HG03571 (cell line): ENCODE measurements around the gene DNMT3A.

Experiments used
- ATAC-seq: cut with Tn5 transposase; IDR thresholded peaks from one replicate; pipeline ENCODE4 v1.9.1; 2021; ENCODE audit not compliant: unreplicated experiment

The DNMT3A gene

DNA sequence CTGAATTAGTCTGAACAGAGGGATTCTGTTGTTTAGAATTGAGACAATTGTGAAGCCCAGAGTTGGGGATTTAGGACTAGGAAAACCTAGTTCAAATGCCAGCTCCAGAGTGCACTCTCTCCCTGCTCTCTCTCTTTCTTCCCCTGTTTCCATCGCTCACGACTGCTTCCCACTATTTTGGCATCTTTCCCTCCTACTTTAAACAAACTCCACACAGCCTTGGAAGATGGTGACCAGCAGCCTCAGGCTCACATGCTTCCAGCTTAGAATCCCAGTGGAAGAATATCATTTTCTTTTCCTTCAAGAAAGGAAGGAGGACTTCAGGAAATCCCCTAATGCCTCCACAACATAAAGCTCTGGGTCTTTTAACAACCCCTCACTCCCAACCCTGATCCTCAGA is 6.1 kb upstream of the DNMT3A start:
- no peak for ATAC-seq

DNA sequence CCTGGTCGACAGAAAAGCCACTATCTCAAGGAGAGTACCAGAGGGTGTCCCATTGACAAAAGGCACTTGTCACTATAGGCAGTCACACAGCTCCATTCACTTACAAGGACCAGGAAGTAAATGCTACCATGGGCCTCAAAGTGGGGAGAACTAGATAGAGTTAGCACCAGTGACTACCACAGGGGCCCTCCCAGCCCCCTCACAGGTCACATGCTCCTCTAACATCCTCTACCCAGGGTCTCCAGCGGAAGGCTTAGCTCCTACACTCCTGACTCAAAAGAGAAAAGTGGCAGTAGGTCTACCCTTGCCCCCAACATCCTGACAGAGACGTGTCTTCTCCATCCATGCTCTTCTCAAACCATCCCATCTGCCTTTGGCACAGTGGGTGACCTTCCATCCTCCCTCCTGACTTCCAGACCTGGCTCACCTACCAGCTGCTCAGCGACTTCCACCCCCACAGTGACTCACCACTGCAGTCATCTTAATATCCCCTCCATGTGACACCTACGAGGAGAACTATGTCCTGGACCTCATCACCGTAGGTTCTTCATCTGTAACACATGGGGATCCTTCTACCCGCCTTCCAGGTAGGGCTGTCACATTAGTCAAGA is 5.6 kb upstream of the DNMT3A start:
- no peak for ATAC-seq

DNA sequence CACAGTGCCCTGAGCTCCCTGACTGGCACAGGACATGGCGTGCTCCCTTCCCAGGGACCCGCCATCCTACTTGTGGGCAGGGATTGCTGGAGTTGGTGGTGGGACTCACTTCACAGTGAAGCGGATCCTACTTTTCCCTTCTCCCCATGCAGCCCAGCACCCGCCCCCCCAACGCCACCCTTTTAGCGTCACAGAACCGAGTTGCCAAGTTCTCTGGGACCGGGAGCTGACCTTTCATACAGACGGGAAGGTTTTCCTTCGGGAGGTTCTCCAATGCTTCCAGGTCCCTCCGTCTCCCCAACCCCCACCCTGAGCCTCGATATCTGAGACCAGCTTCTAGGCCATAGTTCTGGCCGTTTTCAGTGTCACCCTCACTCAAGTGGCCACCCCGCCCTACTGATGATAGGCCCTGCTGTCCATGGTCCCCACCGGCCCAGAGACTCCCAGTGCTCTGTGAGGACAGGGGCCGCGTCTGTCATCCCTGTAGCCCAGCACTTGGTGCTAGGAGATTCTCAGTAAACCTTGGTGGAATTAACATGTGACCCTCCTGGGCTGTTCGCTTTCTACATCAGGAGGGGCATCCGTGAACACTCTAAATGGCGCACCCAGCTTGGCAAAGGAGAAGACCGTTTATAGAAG is 1.6 kb upstream of the DNMT3A start:
- no peak for ATAC-seq

DNA sequence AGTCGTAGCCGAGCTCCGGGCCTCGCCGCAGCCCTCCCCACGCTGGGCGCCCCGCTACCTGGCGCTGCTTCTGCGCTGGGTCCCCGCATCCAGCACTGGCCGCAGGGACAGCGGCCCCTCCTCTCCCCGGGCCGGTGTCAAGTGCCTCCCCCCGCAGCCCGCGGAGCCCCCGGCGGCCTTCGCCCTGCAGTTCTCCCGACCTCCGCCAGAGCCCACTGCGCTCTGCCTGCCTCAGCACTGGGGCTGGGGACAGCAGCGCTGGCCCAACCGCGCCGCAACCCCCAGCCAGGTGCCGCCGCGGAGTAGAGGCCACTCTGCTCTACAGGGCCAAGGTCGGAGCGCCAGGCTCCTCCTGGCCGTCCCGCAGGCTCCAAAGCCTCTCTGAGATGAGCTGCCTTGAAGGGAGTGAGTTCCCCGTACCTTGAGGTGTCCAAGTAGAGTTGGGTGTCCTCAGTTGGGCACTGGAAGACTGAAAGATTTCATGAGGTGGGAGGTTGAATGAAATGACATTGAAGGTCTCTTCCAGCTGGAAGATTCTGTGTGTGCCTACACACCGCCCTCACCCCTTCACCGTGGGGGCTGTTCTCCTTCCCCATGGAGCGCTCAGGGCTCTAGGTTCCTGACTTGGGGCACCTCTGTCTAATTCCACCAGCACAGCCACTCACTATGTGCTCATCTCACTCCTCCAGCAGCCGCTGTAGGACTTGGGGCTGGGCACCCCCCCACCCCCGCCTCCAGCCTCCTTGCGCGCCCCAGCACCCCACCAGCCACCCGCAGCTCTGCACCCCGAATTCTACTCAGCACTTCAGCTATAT is 854 bp upstream of the DNMT3A start:
- ATAC-seq: peak; percentile 81

DNA sequence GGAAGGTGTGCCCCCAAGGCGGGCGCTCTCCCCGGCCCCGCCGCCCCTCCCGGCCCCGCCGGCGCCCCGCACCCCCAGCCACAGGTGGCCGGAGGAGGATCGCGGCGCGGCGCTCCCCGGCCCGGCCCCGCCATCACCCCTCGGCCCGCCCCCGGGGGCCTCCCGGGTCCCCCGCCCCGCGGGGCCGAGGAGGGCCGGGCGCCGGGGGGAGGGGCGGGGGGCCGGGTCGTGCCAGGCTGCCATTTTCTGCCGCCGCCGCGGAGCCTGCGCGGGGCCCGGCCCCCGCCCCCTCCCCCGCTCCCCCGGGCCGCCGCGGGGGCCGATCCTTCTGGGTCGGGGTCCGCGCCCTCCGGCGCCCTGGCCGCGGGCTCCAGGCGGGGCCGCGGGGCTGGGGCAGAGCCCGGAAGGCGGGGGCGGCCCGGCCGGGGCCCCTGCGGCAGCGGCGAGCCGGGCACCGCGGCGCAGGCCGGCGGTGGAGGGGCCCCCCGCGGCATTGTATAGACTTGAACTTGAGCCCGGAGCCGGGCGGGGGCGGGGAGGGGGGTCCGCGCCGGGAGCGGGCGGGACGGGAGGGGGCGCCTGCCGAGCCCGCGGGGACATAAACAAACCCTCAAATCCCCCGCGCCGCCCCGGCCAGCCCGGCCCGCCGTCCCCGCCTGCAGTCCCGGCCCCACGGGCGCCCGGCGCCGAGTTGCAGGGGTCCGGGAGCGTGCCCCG is 556 bp downstream of the DNMT3A start:
- peak; percentile 11 for ATAC-seq

DNA sequence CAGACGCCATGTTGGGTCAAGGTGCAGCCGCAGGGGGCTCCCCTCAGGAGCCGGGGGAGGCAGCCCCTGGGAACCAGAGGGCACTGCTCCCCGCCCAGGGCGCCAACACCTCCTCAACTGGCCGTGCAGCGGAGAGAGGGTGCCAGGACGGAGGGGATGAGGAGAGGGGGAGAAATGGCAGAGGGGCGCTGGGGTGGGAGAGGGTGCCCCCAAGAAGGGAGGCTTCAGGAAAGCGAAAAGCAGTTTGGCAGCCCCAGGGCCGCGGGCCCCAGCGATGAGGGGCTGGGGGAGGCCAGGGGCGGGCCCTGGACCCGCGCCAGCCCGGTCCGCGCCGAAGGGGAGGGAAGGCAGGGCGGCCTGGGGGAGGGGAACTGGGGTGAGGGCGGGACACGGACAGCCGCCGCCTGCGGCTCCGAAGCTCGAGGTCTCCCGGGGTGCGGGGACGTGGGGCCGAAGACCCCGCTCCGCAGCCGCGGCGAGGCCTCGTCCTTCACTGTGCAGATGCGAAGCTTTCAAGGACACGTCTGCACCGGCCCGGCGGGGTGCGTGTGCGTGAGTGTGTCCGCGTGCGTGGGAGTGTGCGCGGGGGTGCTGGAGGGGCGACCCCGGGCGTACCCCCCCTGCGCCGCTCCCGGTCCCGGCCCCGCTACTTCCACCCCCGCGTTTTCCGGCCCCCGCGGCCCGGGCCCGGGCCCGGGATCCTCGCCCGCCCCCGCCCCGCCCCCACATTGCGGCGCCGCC is 1.4 kb downstream of the DNMT3A start:
- no peak for ATAC-seq

DNA sequence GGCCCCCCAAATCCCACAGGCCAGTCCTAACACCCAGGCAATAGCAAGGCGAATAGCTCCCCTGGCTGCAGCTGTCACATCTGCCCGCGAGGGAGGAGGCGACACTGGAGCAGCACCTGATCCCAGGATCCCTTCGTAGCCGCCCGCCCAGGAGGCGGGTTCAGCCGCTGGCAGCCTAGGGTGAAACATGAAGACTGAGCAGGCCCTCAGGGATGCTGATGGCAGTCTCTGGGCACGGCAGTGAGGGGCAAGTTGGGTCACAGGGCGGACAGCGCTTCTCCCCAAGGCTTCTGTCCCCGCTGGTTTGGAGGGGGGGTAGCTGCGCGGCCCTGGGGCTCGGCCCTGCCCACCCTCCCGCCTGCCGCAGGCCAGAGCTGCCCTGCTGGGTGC is 1.9 kb downstream of the DNMT3A start:
- ATAC-seq: no peak

DNA sequence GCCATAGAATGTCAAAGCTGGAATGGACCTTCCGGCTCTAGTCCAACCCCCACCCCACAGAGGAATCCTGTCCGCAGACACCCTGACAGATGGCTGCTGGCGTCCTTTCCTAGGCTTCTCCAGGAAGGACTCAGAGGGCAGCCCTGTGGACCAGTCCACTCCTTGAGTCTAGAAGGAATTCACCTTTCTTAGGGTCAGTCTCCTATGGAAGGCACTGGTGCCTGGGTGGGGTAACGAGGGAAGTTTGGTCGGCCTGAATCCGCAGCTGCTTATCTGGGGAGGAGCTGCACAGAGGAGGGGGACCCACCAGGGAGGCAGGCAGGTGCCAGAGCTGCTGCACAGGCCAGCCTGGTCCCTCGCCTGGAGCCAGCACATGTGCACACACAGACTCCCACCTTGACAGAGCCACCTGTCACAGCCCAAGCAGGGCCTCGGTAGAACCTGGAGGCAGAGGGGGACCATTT is 2.5 kb downstream of the DNMT3A start:
- ATAC-seq: no peak

DNA sequence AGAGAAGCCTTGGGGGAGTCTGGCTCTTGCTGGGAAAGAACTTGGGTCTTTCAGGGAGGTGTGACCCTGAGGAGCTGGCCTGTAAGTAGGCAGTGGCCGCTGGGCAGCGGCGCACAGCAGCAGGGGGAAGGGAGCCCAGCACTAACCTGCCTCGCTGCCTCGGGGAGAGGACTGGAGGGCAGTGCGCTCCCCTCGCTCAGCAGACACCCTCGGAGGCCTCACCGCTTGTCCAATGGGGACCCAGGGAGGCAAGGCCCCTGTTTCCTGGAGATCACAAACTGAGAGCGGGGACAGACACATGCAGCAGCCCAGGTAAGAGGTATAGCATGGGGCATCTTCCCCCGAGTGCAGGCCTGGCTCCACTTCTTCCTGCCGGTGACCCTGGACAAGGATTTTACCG is 3.3 kb downstream of the DNMT3A start:
- ATAC-seq: no peak

DNA sequence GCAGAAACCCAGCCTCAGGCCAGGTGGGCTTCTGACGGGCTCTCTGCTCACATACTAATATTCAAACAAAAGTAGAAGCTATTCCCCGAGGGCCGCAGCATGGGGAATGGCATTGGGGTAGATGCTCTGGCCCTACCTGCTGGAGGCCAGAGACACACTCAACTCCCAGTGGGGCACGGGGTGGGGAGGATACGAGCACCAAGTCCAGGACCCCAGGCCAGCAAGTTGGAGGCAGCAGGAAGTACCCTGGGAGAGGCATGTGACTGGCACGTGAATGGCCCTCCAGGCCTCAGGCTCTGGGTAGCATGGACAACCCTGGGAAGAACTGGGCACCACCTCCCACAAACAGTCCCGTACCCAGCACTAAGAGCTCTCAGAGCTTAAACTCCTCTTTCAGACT is 3.8 kb downstream of the DNMT3A start:
- ATAC-seq: no peak

DNA sequence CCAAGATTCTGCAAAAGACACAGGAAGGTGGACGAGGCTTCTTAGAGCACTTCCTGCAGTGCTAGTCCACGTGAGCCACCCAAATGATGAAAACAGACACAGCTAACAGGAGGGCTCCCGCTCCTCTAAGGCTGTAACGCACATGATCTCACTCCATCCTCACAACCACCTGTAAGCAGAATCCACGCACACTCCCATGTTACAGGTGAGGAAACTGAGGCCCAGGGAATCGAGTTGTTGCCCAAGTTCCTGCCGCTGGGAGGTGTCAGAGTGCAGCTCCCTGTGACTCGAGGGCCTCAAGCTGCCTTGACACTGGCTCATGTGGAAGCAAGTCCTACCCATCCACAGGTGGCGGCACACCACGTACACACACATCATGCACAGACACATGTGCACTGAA is 4.4 kb downstream of the DNMT3A start:
- no peak for ATAC-seq

DNA sequence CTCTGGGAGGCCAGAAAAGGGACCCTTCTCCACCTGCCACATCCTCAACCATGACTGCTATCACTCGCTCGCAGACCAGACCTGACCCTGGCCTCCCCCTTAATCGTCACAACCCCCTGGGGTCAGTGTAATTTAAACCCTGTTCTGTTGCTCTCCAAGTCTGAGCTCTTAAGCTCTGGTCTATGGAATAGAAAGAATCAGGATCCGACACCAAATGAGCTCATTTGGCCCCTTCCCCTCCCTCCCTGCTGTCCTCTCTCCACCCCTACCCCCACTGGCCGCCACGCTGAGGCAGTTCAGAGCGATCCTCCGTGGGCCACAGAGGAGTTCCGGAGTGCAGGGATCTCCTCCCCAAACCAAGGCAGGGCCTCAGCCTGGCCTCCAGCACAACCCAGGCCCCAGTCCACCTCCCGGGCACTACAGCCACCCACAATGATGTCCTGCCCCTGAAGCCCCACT is 5.3 kb downstream of the DNMT3A start:
- no peak for ATAC-seq

DNA sequence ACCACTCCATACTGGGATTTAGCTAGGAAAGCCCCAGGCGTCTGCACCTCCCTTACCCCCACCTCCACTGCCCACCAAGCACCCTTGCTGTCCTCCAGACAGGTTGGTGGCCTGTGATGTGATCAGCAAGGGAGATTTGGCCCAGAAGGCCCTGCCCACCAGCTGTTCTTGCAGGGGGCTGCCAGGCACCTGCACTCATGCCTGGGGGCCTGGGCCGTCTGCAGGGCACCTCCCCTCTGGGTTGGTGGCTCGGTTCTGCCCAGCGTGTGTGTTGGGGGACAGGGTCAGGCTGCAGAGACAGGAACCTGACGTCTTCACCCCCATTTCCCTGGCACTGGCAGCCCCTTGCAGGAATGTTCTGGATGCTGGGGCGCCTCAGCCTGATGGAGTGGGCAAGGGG is 5.8 kb downstream of the DNMT3A start:
- ATAC-seq: no peak

DNA sequence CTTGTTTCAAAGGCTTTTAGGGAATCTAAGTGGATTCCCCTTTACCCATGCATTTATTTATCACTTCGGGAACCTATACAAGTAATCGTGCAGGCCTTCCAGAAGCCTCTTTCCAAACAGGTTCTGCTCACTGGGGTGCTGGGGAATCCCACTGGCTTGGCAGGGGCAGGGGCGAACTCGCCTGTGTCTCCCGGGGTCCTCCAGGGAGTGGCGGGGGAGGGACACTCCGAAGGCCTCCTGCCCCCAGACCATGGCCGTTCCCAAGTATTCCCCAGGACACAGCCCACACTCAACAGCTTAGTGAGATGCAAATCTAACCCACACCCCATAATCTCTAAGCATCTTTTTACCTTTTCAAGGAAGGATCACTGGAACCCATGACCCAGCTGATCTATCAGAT is 6.5 kb downstream of the DNMT3A start:
- ATAC-seq: no peak

DNA sequence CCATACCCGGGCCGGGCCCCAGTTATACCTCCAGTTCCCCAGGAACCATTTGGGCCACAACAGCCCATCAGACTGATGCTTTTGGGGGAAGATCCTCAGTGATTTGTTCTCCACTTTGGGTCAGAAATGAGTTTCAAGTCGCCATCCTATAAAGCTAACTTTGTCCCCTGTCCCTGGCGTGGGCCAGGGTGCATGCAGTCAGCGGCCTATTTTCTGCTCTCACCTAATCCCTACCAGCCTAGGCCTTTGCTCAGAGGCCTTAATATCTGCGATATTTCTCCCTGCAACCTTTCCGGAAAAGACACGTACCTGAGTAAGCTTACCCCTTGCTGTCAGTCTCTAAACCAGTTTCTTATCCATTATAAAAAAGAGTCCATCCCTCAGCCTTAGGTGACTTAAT is 7.2 kb downstream of the DNMT3A start:
- no peak for ATAC-seq

DNA sequence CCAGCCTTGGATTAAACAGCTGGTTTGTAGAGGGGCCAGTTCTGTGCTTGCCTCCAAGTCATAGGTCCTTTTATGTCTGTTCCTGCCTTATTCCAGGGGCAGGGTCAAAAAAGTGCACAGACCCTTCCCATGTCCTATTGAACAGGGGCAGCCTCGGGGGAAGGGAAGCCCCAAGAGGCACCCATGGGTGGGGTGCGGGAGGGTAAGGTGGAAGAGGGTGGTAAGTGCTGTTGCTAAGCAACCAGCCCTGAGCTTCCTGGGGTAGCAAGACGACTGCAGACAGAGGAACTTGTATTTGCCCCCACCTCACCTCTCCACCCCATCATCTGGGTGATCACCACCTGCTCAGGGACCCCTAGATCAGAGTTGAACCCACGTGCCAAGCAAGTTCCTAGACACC is 7.7 kb downstream of the DNMT3A start:
- no peak for ATAC-seq

DNA sequence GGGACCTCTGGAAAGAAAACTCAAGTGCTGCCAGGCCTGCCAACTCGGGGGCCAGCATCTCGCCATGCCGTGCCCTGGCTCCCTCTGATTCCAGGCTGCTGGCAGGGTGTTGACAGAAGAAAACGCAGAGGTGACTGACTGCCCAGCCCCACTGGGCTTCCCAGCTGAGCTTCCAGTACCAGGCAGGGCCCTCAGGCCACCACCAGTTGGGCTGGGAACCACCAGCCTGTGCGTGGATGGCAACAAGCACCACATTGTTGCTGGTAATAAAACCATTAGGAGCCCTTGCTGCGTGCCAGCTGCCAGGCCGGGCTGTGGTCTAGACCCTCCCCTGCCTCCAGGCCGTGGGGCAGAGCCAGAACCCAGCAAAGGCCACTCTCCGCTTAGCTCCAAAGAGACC is 9.2 kb downstream of the DNMT3A start:
- no peak for ATAC-seq

DNA sequence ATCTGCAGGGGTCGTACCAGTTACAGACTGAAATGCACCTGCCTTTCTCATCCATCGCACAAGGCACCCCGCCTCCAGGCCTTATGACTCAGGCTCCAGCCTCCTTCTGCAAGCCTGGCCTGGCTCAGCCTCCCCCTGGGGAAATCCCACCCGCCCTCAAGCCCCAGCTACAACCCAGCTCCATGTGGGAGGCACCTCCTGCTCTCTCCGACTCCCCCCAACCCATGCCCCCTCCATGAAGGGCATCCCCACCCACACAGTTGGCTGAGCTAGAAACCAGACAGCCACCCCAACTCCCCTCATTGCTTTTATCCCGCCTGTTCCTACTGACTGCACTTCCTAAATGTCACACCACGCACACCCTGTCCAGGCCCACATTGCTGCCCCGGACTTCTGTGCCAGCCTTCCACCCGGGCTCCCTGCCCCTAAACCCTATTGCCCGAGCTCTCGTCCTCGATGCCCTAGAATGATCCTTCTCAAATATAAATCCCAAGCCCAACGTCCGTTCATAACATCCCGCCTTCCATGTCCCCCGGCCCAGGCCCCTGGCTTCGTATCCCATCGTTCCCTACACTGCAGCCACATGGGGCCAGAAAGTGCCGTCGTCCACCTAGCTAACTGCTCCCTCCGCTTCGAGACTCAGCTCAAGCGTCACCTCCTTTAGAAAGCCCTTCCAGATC is 9.9 kb downstream of the DNMT3A start:
- ATAC-seq: no peak

DNA sequence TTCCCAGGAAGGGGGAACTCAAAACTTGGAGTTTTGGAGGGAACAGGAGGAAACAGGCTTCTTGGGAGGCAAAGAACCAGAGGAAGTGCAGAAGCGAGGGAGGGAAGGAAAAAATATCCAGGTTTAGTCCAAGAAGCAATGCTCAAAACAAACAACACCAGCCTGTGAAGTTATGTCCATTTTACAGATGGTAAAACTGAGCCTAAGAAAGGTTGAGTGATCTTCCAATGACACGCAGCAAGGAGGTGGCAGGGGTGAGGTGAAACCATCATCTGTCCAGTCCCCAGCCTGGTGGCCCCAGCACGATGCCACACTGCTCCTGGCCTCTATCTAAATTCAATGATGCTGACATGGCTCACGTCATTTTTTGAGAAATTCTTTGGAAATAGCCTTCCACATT is 10.8 kb downstream of the DNMT3A start:
- ATAC-seq: no peak

DNA sequence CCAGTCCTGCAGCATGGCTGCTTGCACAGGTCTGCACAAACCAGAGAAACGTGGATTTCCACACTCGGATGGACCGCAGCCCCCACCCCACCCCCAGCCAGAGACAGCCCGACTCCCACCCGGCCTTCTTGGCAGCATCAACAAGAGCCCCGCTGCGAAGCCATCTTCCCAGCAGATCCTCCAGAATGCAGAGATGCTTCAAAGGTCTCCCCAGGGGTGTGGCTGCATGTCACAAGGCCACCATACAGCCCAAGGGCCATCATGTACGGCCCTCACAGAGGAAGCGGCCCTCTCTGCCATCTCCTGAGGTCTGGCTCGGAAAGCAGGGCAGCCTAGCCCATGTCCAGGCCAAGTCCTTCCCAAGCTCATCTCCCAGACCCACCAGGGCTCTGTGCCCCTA is 11.5 kb downstream of the DNMT3A start:
- no peak for ATAC-seq
